Naive thymus-derived CD4-positive, alpha-beta T cell (primary cell): ENCODE measurements around the gene STK31. TPM values are rescaled to one million over a fixed set of nuclear protein-coding genes. Genes with fewer than 3 reads are reported as not detected.
"Not testable (repeated sequence)": the region's sequence is repeated elsewhere in the genome, so short reads cannot be mapped to it uniquely, and the experiment has no call there.

Experiments used
- ATAC-seq: fragments of 150-1000 bp; cut with Tn5 transposase; 2 replicates; pipeline ENCODE4 v1.10.0; 2021; ENCODE audit warnings: mild to moderate bottlenecking, moderate library complexity
- CTCF ChIA-PET: fragments of 350-600 bp; sonication (Branson Sonifier 250); formaldehyde crosslinking; loops from one replicate; lab custom pipeline; 2021; ENCODE audit warnings: antibody characterized with exemption; lab: Charles Lee
- POLR2A ChIA-PET: fragments of 350-600 bp; sonication (Branson Sonifier 250); formaldehyde crosslinking; loops from one replicate; lab custom pipeline; 2021; ENCODE audit warnings: antibody characterized with exemption, inconsistent platforms; lab: Charles Lee
- DNase-seq, 9 donors: peaks; one replicate each; pipeline versions ENCODE4 v3.0.0 to v3.0.0-alpha.2; 2020 to 2022; ENCODE audit warnings: mixed read lengths in 1 of 9
- H3K27ac ChIP-seq: one replicate; pipeline ENCODE4 v1.7.0; 2013; ENCODE audit warnings: mild to moderate bottlenecking, low read depth, low read length, moderate library complexity
- H3K27me3 ChIP-seq, 2 donors: one replicate each; pipeline ENCODE4 v1.7.0; 2013; ENCODE audit warnings: low read length in 2 of 2, mild to moderate bottlenecking in 2 of 2, moderate library complexity in 2 of 2; ENCODE audit not compliant: control insufficient read depth in 2 of 2, insufficient read depth in 2 of 2
- H3K36me3 ChIP-seq, 3 experiments: 1 replicate in 2 of 3; 2 replicates in 1 of 3; pipeline ENCODE4 v1.7.0; 2013; ENCODE audit warnings: low read length in 3 of 3, mild to moderate bottlenecking in 3 of 3, moderate library complexity in 1 of 3; ENCODE audit not compliant: insufficient read depth in 3 of 3, control insufficient read depth in 2 of 3
- H3K4me1 ChIP-seq, 2 donors: one replicate each; pipeline ENCODE4 v1.7.0; 2013; ENCODE audit warnings: low read length in 2 of 2, mild to moderate bottlenecking in 2 of 2, moderate library complexity in 1 of 2; ENCODE audit not compliant: control insufficient read depth in 2 of 2, insufficient read depth in 2 of 2
- H3K4me3 ChIP-seq: 2 replicates; pipeline ENCODE4 v1.7.0; 2013; ENCODE audit warnings: mild to moderate bottlenecking, low read length
- H3K9me3 ChIP-seq, 3 experiments: 1 replicate in 2 of 3; 2 replicates in 1 of 3; pipeline ENCODE4 v1.7.0; 2013; ENCODE audit warnings: low read length in 3 of 3; ENCODE audit not compliant: control insufficient read depth in 2 of 3
- H3K27ac Mint-ChIP-seq, 9 donors: one replicate each; pipeline ENCODE4 v1.8.0; 2020 to 2022; ENCODE audit warnings: mixed read lengths in 9 of 9, mild to moderate bottlenecking in 8 of 9, moderate library complexity in 5 of 9, inconsistent platforms in 2 of 9
- H3K27me3 Mint-ChIP-seq, 5 donors: one replicate each; pipeline ENCODE4 v1.8.0; 2021 to 2022; ENCODE audit warnings: mixed read lengths in 5 of 5, mild to moderate bottlenecking in 1 of 5
- H3K36me3 Mint-ChIP-seq, 5 donors: one replicate each; pipeline ENCODE4 v1.8.0; 2020 to 2022; ENCODE audit warnings: mixed read lengths in 5 of 5, mild to moderate bottlenecking in 3 of 5, inconsistent platforms in 1 of 5
- H3K4me1 Mint-ChIP-seq, 7 donors: one replicate each; pipeline ENCODE4 v1.8.0; 2020 to 2022; ENCODE audit warnings: mixed read lengths in 7 of 7, mild to moderate bottlenecking in 3 of 7, inconsistent platforms in 1 of 7
- H3K4me3 Mint-ChIP-seq, 10 donors: one replicate each; pipeline ENCODE4 v1.8.0; 2020 to 2022; ENCODE audit warnings: mild to moderate bottlenecking in 10 of 10, mixed read lengths in 10 of 10, moderate library complexity in 6 of 10, inconsistent platforms in 2 of 10
- H3K9me3 Mint-ChIP-seq, 11 donors: one replicate each; pipeline ENCODE4 v1.8.0; 2020 to 2022; ENCODE audit warnings: mixed read lengths in 11 of 11, mild to moderate bottlenecking in 4 of 11, inconsistent platforms in 1 of 11, moderate library complexity in 1 of 11
- intact Hi-C, 2 donors: fragments of 100-400 bp; cut with micrococcal nuclease; formaldehyde crosslinking; loops; one replicate each; pipeline ENCODE4 v1.15.1; 2023
- polyA plus RNA-seq, 2 donors: library from polyadenylated mRNA; unstranded; fragments of 300-500 nt; fragmentation: Illumina TruSeq; gene quantifications; one replicate each; pipeline ENCODE4 v1.2.3, GENCODE V29; 2021
- total RNA-seq, 6 experiments: library from RNA in 5 of 6; stranded (reverse) in 5 of 6; gene quantifications; 1 replicate in 5 of 6; 2 replicates in 1 of 6; pipeline ENCODE4 v1.2.3 and lab custom pipeline; 2021 to 2026

STK31 gene
- total and polyA plus RNA-seq, 7 experiments from 2014 or later: 0.08 to 1.6 (median 0.70) TPM; not detected in 1

DNA sequence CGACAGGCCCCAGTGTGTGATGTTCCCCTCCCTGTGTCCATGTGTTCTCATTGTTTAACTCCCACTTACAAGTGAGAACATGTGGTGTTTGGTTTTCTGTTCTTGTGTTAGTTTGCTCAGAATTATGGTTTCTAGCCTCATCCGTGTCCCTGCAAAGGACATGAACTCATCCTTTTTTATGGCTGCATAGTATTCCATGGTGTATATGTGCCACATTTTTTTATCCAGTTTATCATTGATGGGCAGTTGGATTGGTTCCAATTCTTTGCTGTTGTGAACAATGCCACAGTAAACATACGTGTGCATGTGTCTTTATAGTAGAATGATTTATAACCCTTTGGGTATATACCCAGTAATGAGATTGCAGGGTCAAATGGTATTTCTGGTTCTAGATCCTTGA lies 166.5 kb downstream of the STK31 start:
- H3K27ac Mint-ChIP-seq, H3K27me3 ChIP-seq, H3K4me1 Mint-ChIP-seq, H3K9me3 Mint-ChIP-seq, H3K9me3 ChIP-seq, intact Hi-C loops, ATAC-seq, DNase-seq, H3K4me3 ChIP-seq, POLR2A ChIA-PET, H3K36me3 Mint-ChIP-seq, H3K36me3 ChIP-seq, H3K27ac ChIP-seq, H3K4me1 ChIP-seq, CTCF ChIA-PET, H3K4me3 Mint-ChIP-seq: not testable (repeated sequence)
- peaks cover 9 to 44% (median 23%) of the 10 kb centered on the region in 5 donors for H3K27me3 Mint-ChIP-seq

Other genes starting within 250 kb of the STK31 start
- 1 to 10 TPM in 3 of 5 experiments, under 1 TPM in 2; 0.13 to 1.8 (median 1.2) TPM for gene IGF2BP3, start 239.7 kb upstream of the STK31 start, total RNA-seq
- gene IGF2BP3, start 239.7 kb upstream of the STK31 start, polyA plus RNA-seq: under 1 TPM in 1 of 2 donors, not detected in 1; 0.35 TPM
- 100 to 1,000 TPM; 131 to 263 (median 163) TPM for gene TRA2A, start 178.2 kb upstream of the STK31 start, total RNA-seq
- gene TRA2A, start 178.2 kb upstream of the STK31 start, polyA plus RNA-seq: 10 to 100 TPM; 34.0 to 64.6 TPM
- gene CCDC126, start 112.8 kb upstream of the STK31 start, total RNA-seq: 10 to 100 TPM in 3 of 5 experiments, 1 to 10 TPM in 2; 7.0 to 24.7 (median 17.1) TPM
- 10 to 100 TPM; 12.3 to 16.8 TPM for gene CCDC126, start 112.8 kb upstream of the STK31 start, polyA plus RNA-seq
- gene FAM221A, start 30.0 kb upstream of the STK31 start, total RNA-seq: 1 to 10 TPM; 4.0 to 8.1 (median 5.3) TPM
- gene FAM221A, start 30.0 kb upstream of the STK31 start, polyA plus RNA-seq: 1 to 10 TPM; 4.6 to 4.8 TPM